ENCODE results near the gene FUCA1. TPM values are rescaled to one million over a fixed set of nuclear protein-coding genes. Genes with fewer than 3 reads are reported as not detected.

Gene FUCA1
- total RNA-seq, 1 experiment from 2014 or later: 30.9 TPM

DNA sequence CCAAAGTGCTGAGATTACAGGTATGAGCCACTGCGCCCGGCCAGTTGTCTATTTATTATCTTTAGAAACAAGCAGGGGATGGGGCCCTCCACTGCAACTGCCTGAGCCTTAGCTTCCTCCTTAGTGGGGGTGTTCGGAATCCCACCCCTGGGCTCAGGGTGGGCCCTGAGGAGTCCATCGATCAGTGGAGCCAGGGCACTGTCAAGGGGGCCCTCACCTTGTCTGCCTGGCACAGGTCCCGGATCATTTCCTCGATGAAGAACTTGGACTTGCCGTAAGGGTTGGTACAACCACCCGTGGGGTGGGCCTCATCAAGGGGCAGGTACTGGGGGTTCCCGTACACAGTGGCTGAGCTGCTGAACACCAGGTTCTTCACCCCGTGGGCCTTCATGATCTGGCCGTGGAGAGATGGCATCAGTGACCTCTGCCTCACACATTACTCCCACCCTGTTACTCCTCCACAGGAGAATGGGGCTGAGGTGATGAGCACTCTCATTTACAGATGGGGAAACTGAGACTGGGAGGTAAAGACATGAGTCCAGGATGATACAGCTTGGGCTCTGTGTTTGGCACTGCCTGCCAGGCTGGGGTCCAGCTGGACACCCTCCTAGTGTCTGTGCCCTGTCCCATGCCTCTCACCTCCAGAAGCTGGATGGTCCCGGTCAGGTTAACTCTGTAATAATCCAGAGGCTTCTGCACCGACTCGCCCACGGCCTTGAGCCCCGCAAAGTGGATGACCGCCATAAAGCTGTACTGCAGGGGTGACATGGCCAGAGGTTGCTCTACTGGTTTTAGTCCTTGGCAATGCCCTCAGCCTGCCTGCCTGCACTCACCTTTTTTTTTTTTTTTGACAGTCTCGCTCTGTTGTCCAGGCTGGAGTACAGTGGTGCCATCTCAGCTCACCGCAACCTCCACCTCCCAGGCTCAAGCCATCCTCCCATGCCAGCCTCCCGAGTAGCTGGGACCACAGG, 70.3 kb downstream of the FUCA1 start:
- Histone ChIP-seq H3F3A (ENCODE audit: insufficient read depth, low read depth) (peaks cover 10% of the 10 kb centered on the region; the same call in 1 of the 2 replicates), H2AFZ (no peak overlapping the region), H3K36me3 (ENCODE audit: low read depth) (no peaks in the 10 kb centered on the region), H3K4me1 (replicated peaks; ENCODE audit: insufficient read depth) (peaks cover 14% of the 10 kb centered on the region), H3K9me3 (ENCODE audit: insufficient read depth, low read depth) (no peaks in the 10 kb centered on the region), H3K9me2 (ENCODE audit: insufficient read depth) (no peaks in the 10 kb centered on the region), H3K27ac (no peak overlapping the region), H3K4me3 (no peak overlapping the region), H3K79me2 (ENCODE audit: low read depth) (peaks cover 7% of the 10 kb centered on the region), H3K27me3 (ENCODE audit: insufficient read depth, low read depth) (no peaks in the 10 kb centered on the region), H4K20me1 (ENCODE audit: insufficient read depth) (no peaks in the 10 kb centered on the region), H3K4me2 (no peak overlapping the region)
- BruUV-seq (replicated peaks): no TSS peak
- POLR2A ChIA-PET (ENCODE audit: unreplicated experiment): no interaction called here
- DNase-seq: no peak
- CTCF ChIA-PET: interaction anchor here (0.5 kb wide), 1 partner anchor 8 kb away, joined by 3 read pairs; no protein-coding TSS in a partner anchor
- TF ChIP-seq, protein P1, sequence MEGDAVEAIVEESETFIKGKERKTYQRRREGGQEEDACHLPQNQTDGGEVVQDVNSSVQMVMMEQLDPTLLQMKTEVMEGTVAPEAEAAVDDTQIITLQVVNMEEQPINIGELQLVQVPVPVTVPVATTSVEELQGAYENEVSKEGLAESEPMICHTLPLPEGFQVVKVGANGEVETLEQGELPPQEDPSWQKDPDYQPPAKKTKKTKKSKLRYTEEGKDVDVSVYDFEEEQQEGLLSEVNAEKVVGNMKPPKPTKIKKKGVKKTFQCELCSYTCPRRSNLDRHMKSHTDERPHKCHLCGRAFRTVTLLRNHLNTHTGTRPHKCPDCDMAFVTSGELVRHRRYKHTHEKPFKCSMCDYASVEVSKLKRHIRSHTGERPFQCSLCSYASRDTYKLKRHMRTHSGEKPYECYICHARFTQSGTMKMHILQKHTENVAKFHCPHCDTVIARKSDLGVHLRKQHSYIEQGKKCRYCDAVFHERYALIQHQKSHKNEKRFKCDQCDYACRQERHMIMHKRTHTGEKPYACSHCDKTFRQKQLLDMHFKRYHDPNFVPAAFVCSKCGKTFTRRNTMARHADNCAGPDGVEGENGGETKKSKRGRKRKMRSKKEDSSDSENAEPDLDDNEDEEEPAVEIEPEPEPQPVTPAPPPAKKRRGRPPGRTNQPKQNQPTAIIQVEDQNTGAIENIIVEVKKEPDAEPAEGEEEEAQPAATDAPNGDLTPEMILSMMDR (conservative IDR thresholded peaks at IDR 0.05): no peak
- no peak for TF ChIP-seq EZH2 (IDR thresholded peaks at IDR 0.05; ENCODE audit: low read depth)
- intact Hi-C loops (cut with micrococcal nuclease; ENCODE audit: unreplicated experiment): no loop called here

DNA sequence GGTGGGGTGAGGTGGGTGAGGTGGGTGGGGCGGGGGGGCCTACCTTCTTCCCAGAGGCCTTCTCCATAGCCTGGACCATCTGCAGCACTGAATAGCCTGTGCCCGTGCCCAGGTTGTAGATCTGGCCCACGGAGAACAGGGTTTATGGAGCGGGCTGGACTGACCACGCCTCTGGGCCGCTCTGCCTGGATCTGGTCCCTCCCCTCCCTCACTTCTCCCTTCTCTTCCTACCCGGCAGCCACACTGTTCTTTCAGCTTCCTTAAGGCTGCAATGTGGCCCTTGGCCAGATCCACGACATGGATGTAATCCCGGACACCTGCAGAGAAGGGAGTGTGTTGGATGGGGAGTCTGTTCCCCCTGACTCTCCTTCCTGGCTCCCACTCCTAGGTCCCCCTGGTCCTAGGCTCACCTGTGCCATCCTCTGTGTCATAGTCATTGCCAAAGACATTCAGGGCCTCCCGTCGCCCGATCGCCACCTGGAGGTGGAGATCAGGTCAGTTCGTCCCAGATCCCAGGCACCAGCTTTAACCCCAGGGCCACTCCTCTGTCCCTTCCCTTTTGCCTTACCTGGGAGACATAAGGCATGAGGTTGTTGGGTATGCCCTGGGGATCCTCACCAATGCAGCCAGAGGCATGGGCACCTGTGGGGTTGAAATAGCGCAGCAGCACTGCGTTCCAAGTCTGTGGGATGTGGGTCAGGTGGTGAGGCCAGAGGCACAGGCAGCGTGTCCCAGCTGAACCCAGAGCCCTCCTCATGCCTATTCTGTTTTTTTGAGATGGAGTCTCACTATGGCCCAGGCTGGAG, 71.4 kb downstream of the FUCA1 start:
- H2AFZ ChIP-seq: no peak overlapping the region
- H3F3A ChIP-seq (ENCODE audit: insufficient read depth, low read depth): peaks cover 10% of the 10 kb centered on the region; the same call in 1 of the 2 replicates
- ChIA-PET CTCF (no interaction called here), POLR2A (ENCODE audit: unreplicated experiment) (interaction anchor here (0.7 kb wide), 1 partner anchor 69 kb away, joined by 3 read pairs; no protein-coding TSS in a partner anchor)
- H3K4me3 ChIP-seq: no peak overlapping the region
- H3K27ac ChIP-seq: no peak overlapping the region
- H3K36me3 ChIP-seq (ENCODE audit: low read depth): no peaks in the 10 kb centered on the region
- no peaks in the 10 kb centered on the region for H3K9me2 ChIP-seq (ENCODE audit: insufficient read depth)
- BruUV-seq (replicated peaks): no TSS peak
- no peaks in the 10 kb centered on the region for H3K9me3 ChIP-seq (ENCODE audit: insufficient read depth, low read depth)
- H3K4me1 ChIP-seq (replicated peaks; ENCODE audit: insufficient read depth): peaks cover 11% of the 10 kb centered on the region
- TF ChIP-seq EZH2 (IDR thresholded peaks at IDR 0.05; ENCODE audit: low read depth): no peak
- TF ChIP-seq, protein P1 (conservative IDR thresholded peaks at IDR 0.05): no peak
- DNase-seq: no peak
- peaks cover 17% of the 10 kb centered on the region for H3K79me2 ChIP-seq (ENCODE audit: low read depth)
- intact Hi-C loops (cut with micrococcal nuclease; ENCODE audit: unreplicated experiment): no loop called here
- H3K4me2 ChIP-seq: no peak overlapping the region
- H3K27me3 ChIP-seq (ENCODE audit: insufficient read depth, low read depth): no peaks in the 10 kb centered on the region
- H4K20me1 ChIP-seq (ENCODE audit: insufficient read depth): no peaks in the 10 kb centered on the region

DNA sequence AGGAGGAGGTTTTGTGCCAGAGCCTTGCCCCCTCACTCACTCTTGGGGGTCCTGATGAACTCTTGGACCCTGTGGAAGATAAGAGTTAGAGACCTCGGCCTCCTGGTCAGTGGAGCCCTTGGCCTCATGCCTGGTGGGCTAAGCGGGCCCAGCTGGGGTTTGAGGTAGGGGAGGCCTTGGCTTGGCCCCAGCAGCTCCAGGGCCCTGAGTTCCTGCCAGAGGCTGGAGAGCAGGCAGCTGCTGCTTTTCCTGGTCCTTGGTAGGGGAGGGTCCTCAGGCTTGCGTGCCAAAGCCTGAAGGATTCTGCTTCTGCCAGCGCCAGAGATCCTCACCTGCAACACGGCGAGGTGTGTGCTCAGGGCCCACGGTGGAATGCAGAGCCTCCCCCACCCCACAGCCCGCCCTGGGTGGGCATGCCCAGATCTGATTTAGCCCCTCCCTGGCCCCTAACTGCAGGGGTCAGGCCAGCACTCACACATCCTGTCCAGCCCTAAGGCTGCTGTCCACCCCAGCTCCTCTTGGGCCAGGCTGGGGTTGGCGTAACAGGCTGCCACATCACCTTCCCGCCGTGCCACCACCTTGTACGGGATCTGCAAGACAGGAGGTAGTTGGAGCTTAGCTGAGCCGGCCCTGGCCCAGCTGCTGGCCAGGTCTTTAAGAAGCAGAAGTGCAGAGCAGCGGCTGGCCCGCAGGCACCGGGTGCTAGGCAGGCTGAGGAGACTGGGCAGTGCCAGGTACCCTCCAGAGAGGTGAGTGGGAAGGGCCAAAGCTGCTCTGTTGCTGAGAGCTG, 72.2 kb downstream of the FUCA1 start:
- peaks cover 7% of the 10 kb centered on the region; the same call in 1 of the 2 replicates for H3F3A ChIP-seq (ENCODE audit: insufficient read depth, low read depth)
- TF ChIP-seq, protein P1 (conservative IDR thresholded peaks at IDR 0.05): no peak
- no peak for TF ChIP-seq EZH2 (IDR thresholded peaks at IDR 0.05; ENCODE audit: low read depth)
- no peak overlapping the region for H3K27ac ChIP-seq
- peaks cover 8% of the 10 kb centered on the region for H3K4me1 ChIP-seq (replicated peaks; ENCODE audit: insufficient read depth)
- no peaks in the 10 kb centered on the region for H3K9me3 ChIP-seq (ENCODE audit: insufficient read depth, low read depth)
- intact Hi-C loops (cut with micrococcal nuclease; ENCODE audit: unreplicated experiment): no loop called here
- CTCF ChIA-PET: no interaction called here
- no peak overlapping the region for H3K4me3 ChIP-seq
- H3K4me2 ChIP-seq: no peak overlapping the region
- H3K9me2 ChIP-seq (ENCODE audit: insufficient read depth): no peaks in the 10 kb centered on the region
- no peak for DNase-seq
- H3K79me2 ChIP-seq (ENCODE audit: low read depth): peaks cover 21% of the 10 kb centered on the region
- H3K27me3 ChIP-seq (ENCODE audit: insufficient read depth, low read depth): no peaks in the 10 kb centered on the region
- no TSS peak for BruUV-seq (replicated peaks)
- POLR2A ChIA-PET (ENCODE audit: unreplicated experiment): interaction anchor here (0.6 to 0.7 kb wide), 2 partner anchors 70 to 265 kb away, joined by 3 read pairs; no protein-coding TSS in a partner anchor
- H3K36me3 ChIP-seq (ENCODE audit: low read depth): no peaks in the 10 kb centered on the region
- H2AFZ ChIP-seq: no peak overlapping the region
- H4K20me1 ChIP-seq (ENCODE audit: insufficient read depth): no peaks in the 10 kb centered on the region

Data from PC-9 (cell line).